Activated CD4-positive, alpha-beta T cell treated with anti-CD3 and anti-CD28 coated beads for 24 hours (primary cell): ENCODE results near the gene PEX5.
"Not testable (repeated sequence)": the region's sequence is repeated elsewhere in the genome, so short reads cannot be mapped to it uniquely, and the experiment has no call there.

ENCODE experiments used
- DNase-seq, 2 donors: peaks; one replicate each; pipeline ENCODE4 v3.0.0-alpha.2; 2020; ENCODE audit warnings: low read depth in 2 of 2

The PEX5 gene

DNA sequence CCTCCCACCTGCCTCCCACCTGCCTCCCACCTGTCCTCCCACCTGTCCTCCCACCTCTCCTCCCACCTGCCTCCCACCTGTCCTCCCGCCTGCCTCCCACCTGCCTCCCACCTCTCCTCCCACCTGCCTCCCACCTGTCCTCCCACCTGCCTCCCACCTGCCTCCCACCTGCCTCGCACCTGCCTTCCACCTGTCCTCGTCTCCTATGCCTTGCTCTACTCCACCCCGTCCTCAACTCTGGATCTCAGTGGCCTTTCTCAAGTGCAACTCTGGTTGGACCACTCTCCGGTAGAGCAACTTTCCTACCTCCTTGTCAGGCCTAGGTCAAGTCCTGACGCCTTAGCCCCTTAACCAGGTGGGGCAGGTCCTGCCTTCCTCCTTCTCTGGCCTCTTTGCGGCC is 29.3 kb upstream of the PEX5 start:
- DNase-seq = no peak

DNA sequence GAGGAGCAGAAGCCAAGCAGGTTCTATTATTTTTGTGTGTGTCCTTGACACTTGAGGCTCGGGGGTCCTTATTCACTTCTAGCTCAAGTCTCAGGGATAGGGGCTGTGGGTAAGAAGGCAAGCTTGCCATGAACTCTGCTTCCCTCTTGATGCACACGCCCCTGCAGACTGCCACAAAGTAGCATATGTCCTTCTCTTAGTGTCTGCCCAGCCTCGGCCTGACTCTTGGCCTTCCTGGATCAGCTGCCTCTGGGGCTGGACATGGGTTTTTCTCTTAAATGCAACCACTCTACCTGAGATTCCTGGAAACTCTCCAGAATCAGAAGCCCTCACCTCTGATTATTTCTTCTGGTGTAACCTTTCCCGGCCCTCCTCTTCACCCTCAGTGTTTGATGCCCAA is 28.2 kb upstream of the PEX5 start:
- no peak for DNase-seq

DNA sequence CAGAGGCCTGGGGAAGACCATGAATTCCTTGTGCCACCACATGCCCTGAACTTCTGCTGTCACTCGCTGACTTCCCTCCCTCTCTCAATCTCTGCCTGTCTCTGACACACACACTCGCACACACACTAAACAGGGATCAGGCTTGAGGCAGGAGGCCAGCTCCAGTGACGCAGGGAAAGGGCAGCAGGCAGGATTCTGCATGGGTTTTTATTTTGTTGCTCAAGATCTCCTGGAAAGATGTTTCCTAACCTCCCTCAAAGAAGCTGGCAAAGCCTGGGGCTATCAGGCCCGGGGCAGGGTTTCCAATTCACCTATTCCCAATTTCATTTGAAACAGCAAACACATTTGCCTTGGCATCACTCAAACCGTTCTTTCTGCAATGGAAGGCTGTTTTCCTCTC is 27.7 kb upstream of the PEX5 start:
- DNase-seq = no peak

DNA sequence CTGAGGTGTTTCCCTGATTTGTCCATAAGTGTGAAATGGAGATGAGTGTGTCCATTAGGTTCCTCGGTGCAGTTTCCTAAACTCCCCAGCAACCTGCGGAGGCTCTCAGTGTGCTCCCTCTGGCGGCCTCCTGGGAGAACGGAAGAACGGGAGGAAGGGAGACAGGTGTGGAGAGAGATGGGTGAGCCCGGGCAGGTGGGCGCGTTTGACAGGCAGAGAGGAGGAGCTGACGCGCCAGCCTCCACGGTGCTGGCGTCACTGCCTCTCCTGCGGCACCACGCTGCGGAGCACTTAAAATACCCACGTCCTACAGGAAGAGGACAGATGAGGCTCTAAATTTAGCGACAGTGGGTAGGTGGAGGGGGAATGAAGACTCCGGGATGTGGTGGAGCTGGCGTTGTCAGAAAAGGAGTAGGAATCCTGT is 26.8 kb upstream of the PEX5 start:
- peak in 1 of 2 donors; percentile 16 for DNase-seq

DNA sequence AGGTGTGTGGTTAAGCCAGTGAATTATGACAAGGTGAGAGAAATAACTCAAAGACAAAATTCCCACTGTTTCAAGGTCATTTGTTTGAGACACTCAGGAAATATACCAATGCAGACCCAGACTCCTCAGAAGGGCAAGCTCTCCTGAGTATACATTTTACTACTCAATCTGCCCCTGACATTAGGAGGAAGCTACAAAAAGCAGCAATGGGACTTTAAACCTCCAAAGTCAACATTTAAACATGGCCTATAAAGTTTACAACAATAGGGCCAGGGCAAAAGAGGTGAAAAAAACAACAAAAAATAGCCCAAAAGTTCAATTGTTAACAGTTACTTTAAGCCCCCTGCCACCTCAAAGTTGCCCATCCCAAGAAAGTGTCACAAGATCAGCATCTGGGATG is 19.5 kb upstream of the PEX5 start:
- no peak for DNase-seq

DNA sequence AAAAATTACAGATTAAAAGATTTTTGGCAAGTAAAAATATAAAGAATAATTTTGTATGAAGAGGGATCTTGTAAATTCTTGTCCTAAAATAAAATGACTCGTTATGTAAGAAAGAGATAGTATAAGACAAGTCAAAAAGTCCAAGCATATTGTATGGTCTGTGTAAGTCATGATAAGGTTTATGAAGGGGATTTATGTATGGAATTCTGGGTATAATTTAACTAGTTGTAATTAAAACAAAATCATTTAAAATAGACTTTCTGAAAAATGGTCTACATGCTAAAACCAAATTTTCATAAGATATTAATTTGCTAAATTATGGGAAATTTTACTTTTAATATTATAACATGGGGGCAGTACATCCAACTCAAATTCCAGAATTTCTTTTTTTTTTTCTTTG is 17.6 kb upstream of the PEX5 start:
- no peak for DNase-seq

DNA sequence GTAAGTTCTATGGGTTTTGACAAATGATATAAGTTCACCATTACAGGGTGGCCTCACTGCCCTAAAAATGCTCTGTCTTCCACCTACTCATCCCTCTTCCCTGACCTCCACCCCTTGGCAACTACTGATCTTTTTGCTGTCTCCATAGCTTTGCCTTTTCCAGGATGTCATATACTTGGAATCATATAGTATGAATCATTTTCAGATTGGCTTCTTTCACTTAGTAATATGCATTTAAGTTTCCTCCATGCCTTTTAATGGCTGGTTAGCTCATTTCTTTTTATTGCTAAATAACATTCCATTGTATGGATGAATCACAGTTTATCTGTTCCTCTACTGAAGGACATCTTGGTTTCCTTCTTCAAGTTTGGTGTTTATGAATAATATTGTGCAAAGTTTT is 14.0 kb upstream of the PEX5 start:
- DNase-seq = no peak

DNA sequence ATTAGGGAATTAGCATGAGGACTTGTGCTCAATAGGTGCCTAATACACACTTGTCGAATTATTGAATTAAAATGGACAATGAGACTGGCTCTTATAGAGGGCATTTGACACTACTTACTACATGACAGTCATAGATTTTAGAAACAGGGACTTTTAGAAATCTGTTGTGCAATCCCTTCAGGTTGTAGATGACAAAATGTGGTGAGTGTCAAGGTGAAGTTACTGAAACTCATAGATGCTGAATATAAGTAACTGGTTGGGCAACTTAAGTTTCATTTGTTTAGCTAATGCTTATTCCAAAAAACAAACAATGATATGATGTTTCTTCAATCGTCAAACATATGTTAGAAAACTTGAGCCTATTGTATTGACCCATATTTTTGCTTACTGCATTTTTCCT is 12.9 kb upstream of the PEX5 start:
- no peak for DNase-seq

DNA sequence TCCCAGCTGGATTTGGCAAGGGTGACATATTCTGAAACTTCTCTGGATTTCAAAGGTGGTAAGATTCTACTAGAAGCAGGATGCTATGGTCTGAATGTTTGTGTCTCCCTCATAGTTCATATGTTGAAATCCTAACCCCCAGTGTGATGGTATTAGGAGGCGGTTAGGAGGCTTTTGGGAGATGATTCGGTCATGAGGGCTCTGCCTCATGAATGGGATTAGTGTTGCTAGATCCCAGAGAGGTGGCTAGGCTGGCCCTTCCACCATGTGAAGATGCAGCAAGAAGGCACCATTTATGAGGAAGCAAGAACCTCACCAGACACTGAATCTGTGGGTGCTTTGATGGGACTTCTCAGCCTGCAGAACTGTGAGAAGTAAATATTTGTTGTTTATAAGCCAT is 11.0 kb upstream of the PEX5 start:
- DNase-seq = no peak

DNA sequence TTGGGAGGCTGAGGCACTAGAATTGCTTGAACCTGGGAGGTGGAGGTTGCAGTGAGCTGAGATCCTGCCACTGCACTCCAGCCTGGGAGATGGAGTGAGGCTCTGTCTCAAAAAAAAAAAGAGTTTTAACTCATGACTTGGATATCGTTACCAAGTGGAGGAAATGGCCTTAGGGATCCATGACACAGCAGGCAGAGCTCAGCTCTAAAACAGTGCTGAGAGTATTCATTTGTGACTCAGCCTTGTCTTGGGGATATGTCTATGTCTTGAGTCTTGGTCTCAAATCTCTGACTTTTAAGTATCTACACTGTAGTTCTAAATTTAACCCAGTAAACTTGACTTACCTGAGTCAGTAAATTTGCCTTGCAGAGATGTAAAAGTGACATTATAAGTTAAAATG is 8.8 kb upstream of the PEX5 start:
- no peak for DNase-seq

DNA sequence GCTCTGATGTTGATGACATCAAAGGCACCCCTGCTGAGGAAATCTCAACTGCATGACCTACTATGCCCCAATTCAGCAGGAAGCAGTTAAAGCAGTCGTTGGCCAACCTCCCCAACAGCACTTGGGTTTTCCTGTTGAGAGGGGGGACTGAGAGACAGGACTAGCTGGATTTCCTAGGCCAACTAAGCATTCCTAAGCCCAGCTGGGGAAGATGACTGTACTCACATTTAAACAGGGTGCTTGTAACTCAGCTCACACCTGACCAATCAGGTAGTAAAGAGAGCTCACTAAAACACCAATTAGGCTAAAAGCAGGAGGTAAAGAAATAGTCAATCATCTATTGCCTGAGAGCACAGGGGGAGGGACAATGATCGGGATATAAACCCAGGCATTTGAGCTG is 3.4 kb upstream of the PEX5 start:
- not testable (repeated sequence) for DNase-seq

DNA sequence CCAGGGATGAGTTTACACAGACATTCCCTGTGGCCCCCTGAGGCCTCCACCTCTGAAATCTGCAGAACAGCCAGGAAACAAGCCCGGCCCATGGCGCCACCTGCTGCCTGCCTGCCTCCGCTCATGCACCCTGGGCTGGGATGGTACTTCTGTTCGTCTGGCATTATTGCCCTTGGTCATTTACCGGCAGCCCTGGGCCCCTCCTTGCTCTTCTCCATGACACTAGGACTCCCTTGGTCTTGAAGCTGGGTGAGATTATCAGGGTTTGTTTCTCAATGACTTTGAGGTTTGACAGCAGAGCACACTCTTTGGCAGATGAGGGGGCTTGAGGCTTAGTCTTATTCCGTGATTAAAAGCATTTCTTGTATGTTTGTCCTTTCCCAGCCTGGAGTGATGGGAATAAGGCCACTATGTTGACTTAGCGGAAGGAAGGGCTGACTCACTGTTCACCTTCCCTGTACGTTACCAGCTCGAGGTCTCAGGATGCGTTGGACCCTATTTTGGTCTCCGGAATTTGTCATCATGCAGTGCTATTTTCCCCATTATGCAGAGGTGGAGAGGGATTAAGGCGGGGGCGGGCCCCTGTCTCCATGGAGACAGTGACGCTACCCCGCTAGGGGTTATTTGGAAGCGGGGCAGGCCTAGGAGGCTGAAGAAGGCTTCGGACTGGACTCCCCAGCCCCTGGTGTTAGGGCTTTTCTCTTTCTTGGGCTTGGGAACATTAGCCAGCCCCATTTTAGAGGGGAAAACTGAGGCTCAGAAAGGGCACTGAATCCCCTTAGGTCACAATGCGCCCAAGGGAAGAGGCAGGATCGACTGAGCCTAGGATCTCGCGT is 706 bp upstream of the PEX5 start:
- DNase-seq = peak; percentile 45 to 53

DNA sequence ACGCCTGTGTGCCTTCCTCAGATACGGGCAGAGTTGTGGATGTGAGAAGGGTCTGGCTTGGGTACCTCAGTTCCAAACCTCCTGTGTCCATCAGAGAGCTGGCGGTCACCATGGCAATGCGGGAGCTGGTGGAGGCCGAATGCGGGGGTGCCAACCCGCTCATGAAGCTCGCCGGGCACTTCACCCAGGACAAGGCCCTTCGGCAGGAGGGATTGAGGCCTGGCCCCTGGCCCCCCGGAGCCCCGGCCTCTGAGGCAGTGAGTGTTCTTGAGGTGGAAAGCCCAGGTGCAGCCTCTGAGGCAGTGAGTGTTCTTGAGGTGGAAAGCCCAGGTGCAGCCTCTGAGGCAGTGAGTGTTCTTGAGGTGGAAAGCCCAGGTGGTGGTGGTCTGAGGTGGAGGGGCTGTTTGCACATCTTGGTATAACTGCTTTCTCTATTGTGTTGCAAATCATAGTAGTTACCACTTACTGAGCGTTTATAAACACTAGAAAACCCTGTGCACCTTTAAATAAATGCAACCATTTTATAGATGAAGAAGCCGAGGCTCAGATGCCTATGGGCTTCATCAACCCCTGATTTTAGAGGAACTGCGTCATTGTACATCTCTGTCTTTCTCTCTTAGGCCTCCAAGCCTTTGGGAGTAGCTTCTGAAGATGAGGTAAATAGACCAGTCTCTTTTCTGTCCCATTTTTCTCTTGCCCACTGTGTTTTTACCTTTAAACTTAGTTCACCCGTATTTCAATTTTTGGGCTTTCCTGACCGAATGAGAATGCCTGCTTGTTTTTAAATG is 976 bp downstream of the PEX5 start:
- DNase-seq = peak in 1 of 2 donors; percentile 0

DNA sequence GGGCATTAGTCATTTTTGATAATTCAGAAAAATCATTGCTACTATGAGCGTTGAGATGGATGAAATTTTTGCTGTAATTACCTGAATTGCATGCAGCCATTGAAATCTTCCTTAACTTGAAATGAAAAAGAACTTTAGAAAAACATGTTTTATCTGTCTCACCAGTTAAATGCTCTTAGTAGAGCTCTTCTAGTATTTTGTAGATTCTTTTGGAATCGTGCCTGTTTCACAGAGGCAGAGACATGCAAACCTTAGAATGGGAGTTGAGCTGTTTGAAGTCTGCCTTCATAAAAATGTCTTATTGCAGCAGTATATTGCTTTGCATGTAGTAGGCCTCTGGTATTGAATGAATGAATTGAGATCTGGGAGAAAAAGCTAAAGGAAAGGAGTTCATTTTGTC is 4.2 kb downstream of the PEX5 start:
- DNase-seq = no peak

DNA sequence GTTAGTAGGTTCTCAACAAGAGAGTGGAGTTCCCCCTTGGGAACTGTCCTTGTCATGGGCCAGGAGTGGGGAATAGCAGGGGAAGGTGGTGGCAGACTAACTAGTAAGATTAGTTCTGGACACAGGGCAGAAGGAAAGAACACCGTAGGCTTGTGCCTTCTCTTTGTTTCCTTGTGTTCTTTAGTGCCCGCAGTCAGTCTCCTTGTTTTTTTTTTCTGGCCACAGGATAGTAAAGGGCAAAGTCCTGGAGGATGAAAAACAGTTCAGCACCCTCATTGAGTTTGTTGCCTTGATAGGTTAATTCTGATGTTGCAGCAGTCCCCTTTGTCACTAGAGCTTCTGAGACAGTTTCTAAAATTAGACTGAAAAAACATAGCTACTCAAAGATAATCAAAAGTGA is 8.4 kb downstream of the PEX5 start:
- no peak for DNase-seq

DNA sequence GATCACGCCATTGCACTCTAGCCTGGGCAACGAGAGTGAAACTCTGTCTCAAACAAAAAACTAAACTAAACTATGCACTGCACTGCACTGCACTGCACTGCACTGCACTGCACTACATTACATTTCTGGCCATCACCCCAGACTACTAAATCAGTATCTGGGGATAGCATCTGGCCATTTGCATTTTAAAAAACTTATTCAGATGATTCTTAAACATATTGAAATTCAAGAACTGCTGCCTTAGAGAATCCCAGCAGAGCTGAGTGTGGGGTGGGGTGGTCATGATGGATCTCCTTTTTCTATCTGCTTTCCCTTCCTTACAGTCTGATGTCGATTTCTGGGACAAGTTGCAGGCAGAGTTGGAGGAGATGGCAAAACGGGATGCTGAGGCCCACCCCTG is 13.6 kb downstream of the PEX5 start:
- no peak for DNase-seq

DNA sequence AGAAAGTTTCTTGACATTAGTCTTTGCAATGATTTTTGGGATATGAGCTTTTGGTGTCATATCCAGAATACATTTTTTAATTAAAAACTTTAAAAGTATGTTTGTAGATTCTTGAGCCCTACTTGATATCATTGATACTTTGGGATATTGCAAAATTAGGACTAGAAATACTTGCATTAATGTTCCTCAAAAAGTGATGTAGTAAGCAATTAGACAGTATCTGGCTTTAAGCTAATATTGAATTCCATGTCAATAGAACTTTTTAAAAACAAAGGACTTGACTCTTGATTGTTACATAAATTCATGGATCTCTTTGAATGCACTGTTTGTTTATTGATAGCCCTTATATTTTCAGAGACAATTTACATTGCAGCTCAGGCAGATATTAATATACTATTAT is 15.6 kb downstream of the PEX5 start:
- DNase-seq = no peak

DNA sequence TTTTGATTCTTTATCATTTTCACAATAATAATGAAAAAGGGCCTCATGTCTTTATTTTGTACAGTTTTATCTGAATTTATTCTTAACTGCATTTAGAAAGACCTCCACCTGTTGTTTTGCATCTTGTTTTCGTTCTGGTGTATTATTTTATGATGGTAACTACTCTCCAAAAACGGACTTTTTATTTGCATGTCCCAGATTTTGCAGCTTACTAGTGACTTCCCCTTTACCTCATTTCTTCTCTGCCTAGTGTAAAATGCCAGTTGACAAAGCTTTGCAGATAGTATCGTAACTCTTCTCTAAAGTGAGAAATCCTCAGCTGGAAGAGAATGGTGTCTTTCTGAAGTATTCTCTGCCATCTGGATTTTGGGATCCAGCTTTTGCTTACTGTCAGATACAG is 17.2 kb downstream of the PEX5 start:
- no peak for DNase-seq

DNA sequence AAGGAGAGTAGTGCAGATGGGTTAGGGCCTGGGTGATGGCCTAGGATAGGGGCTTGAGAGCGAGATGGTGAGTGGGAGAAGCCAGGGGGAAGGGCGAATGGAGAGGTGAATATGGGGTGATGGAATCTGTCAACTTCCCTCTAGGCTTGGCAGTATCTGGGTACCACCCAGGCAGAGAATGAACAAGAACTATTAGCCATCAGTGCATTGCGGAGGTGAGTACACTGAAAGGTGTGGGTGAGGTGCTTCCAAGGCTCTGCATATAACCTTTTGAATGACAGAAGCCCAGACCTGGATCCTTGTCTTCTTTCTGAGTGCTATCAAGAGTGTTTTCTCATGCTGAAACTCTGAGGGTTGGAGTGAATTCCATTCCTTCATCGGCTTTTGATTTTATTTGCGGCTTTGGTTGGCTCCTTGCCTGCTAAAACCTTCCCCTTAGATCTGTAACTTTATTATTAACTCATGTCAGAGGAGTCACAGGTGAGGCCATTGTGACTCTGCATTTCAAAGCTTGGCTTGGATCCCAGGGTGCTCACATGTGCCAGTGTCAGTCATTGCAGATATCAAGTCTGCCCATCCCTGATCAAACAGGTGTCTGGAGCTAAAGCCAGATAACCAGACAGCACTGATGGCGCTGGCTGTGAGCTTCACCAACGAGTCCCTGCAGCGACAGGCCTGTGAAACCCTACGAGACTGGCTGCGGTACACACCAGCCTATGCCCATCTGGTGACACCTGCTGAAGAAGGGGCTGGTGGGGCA is 18.6 kb downstream of the PEX5 start:
- DNase-seq = no peak

DNA sequence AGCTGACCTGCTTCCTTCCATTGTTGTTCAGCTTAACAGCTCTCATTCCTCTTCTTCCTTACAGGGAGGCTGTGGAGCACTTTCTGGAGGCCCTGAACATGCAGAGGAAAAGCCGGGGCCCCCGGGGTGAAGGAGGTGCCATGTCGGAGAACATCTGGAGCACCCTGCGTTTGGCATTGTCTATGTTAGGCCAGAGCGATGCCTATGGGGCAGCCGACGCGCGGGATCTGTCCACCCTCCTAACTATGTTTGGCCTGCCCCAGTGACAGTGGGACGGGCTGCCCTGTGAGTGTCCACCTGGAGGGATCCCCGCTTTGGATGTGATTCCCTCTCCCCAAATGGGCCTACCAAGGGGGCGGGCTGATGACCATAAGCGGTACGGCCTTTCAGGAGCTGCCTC is 20.5 kb downstream of the PEX5 start:
- no peak for DNase-seq

DNA sequence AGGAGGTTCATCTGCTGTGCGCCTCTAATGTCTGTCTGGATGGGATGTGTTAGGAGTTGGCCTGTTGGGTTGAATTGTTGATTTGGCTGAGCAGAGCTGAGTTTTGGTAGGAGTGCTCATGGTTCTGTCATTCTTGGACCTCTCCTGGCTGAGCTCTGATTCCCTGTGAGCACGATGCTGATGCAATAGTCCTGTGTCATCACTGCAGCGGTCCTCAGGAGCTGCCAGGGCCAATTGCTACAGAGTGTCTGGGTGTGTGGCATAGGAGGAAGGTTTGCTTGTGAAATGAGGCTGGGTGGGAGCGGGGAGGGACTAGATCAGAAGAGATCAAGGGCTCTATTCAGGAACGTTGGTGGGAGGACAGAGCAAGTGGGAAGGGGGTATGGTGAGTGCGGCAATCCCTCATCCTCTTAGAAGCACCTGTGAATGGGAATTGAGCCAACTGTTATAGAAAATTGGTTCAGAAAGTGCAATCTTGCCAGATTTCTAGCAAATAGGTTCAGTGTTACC is 21.2 kb downstream of the PEX5 start:
- DNase-seq = no peak

DNA sequence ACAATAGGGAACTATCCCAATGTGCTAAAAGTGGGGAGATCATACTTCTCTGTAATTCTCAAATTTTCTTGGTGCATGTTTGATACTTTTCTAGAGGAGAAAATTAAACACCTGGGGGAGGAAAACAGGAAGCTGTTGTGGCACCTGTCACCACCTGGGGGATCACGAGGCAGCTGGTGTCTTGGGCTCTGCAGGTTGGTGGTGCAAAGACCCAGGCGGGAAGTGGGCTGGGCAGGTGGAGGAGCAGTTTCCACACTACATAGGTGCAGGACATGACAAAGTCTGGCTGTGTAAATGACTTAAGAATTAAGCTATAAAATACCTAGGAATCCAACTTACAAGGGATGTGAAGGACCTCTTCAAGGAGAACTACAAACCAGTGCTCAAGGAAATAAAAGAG is 23.2 kb downstream of the PEX5 start:
- DNase-seq = no peak
